Fibroblast of lung (primary cell): ENCODE data around the gene BEND7. TPM values are rescaled to one million over a fixed set of nuclear protein-coding genes. Genes with fewer than 3 reads are reported as not detected.

Source experiments
- DNase-seq, 2 donors: peaks; one replicate each; pipeline versions ENCODE4 v3.0.0 to v3.0.0-alpha.2; 2010; ENCODE audit warnings: low read depth in 2 of 2
- H2AFZ ChIP-seq: 2 replicates; pipeline ENCODE4 v1.5.1; 2012; ENCODE audit warnings: low read length, control low read depth, inconsistent platforms
- H3K27ac ChIP-seq: 2 replicates; pipeline ENCODE4 v1.5.1; 2011; ENCODE audit warnings: low read length, control low read depth; ENCODE audit not compliant: insufficient read depth
- H3K27me3 ChIP-seq: 2 replicates; pipeline ENCODE4 v1.5.1; 2011; ENCODE audit warnings: mild to moderate bottlenecking, low read length; ENCODE audit not compliant: control insufficient read depth, insufficient read depth
- H3K36me3 ChIP-seq: 2 replicates; pipeline ENCODE4 v1.5.1; 2011; ENCODE audit warnings: low read length; ENCODE audit not compliant: control insufficient read depth, insufficient read depth
- H3K4me1 ChIP-seq: 2 replicates; pipeline ENCODE4 v1.5.1; 2011; ENCODE audit warnings: low read length; ENCODE audit not compliant: control insufficient read depth, insufficient read depth; ENCODE audit errors: extremely low read depth
- H3K4me2 ChIP-seq: 2 replicates; pipeline ENCODE4 v1.5.1; 2011; ENCODE audit warnings: low read length, control low read depth; ENCODE audit not compliant: insufficient read depth; ENCODE audit errors: extremely low read depth
- H3K4me3 ChIP-seq, 4 experiments: fragments of 200-600 bp in 1 of 4; sonication (generic) in 1 of 4; replicated peaks in 1 of 4; 2 replicates each; pipeline ENCODE4 v1.5.1; 2011 to 2016; ENCODE audit warnings: low read length in 4 of 4, low read depth in 3 of 4, mild to moderate bottlenecking in 3 of 4, control low read depth in 2 of 4, inconsistent platforms in 1 of 4, mixed read lengths in 1 of 4; ENCODE audit not compliant: insufficient read depth in 1 of 4; ENCODE audit errors: control extremely low read depth in 1 of 4
- H3K79me2 ChIP-seq: 2 replicates; pipeline ENCODE4 v1.5.1; 2012; ENCODE audit warnings: mild to moderate bottlenecking, low read length, inconsistent platforms; ENCODE audit not compliant: control insufficient read depth, insufficient read depth
- H3K9ac ChIP-seq: 2 replicates; pipeline ENCODE4 v1.5.1; 2011; ENCODE audit warnings: mild to moderate bottlenecking, low read length, control low read depth; ENCODE audit not compliant: insufficient read depth
- H3K9me3 ChIP-seq: 2 replicates; pipeline ENCODE4 v1.5.1; 2012; ENCODE audit warnings: low read depth, low read length; ENCODE audit not compliant: control insufficient read depth, insufficient read depth
- H4K20me1 ChIP-seq: 2 replicates; pipeline ENCODE4 v1.5.1; 2011; ENCODE audit warnings: low read length; ENCODE audit not compliant: control insufficient read depth, insufficient read depth; ENCODE audit errors: extremely low read depth
- CTCF ChIP-seq, 2 donors: IDR thresholded peaks in 1 of 2; conservative IDR thresholded peaks in 1 of 2; 1 replicate in 1 of 2; 2 replicates in 1 of 2; pipeline ENCODE4 v1.5.1; 2011 to 2012; ENCODE audit warnings: low read length in 2 of 2, control low read depth in 1 of 2, inconsistent platforms in 1 of 2, low read depth in 1 of 2, mild to moderate bottlenecking in 1 of 2
- EZH2 ChIP-seq: IDR thresholded peaks from 2 replicates; pipeline ENCODE4 v1.5.1; 2012; ENCODE audit warnings: low read length, control low read depth, mild to moderate bottlenecking; ENCODE audit errors: missing control alignments
- polyA plus RNA-seq, 2 donors: library from polyadenylated mRNA; depleted of rRNA in 1 of 2; stranded (reverse) in 1 of 2; unstranded in 1 of 2; fragments of >200 nt; gene quantifications; 2 replicates each; pipeline ENCODE4 v1.2.1, GENCODE V29; 2011 to 2012; ENCODE audit warnings: missing spikeins in 1 of 2
- total RNA-seq: library from RNA; depleted of rRNA; stranded (reverse); fragments of >200 nt; gene quantifications from 2 replicates; pipeline ENCODE4 v1.2.1, GENCODE V29; 2014

BEND7 gene
- total and polyA plus RNA-seq, 2 donors (not counting 1 experiment from before 2014, with no cell fraction given): 6.2 to 10.6 TPM

GRCh38 chr10:13399752-13400151, 129.1 kb downstream of the BEND7 start:
- H4K20me1 ChIP-seq: no peaks in the 10 kb centered on the region
- no peak for TF ChIP-seq EZH2
- no peak for TF ChIP-seq CTCF (conservative IDR thresholded peaks at IDR 0.05 in 1 of 2, IDR thresholded peaks at IDR 0.05 in 1 of 2; ENCODE audit: low read depth in 1 of 2, low read length in 2 of 2)
- no peak for DNase-seq
- H3K36me3 ChIP-seq: no peaks in the 10 kb centered on the region
- H3K4me2 ChIP-seq: no peak overlapping the region
- H3K27me3 ChIP-seq: peaks cover 2% of the 10 kb centered on the region
- H3K27ac ChIP-seq: no peak overlapping the region
- H3K4me1 ChIP-seq: no peaks in the 10 kb centered on the region
- no peaks in the 10 kb centered on the region for H3K79me2 ChIP-seq
- H3K4me3 ChIP-seq: no peak overlapping the region
- H3K9ac ChIP-seq: no peak overlapping the region
- H3K9me3 ChIP-seq: no peaks in the 10 kb centered on the region
- no peak overlapping the region for H2AFZ ChIP-seq

GRCh38 chr10:13399236-13399635, 129.6 kb downstream of the BEND7 start:
- Histone ChIP-seq H3K79me2 (no peaks in the 10 kb centered on the region), H3K36me3 (no peaks in the 10 kb centered on the region), H3K4me3 (no peak overlapping the region)

GRCh38 chr10:13397052-13397451, 131.8 kb downstream of the BEND7 start:
- Histone ChIP-seq H3K9ac (no peak overlapping the region), H3K36me3 (no peaks in the 10 kb centered on the region), H2AFZ (no peak overlapping the region), H3K27ac (no peak overlapping the region), H3K4me1 (no peaks in the 10 kb centered on the region), H3K79me2 (no peaks in the 10 kb centered on the region), H3K9me3 (no peaks in the 10 kb centered on the region), H4K20me1 (no peaks in the 10 kb centered on the region), H3K4me2 (no peak overlapping the region), H3K27me3 (peaks cover 2% of the 10 kb centered on the region), H3K4me3 (no peak overlapping the region)
- no peak for DNase-seq
- TF ChIP-seq CTCF (conservative IDR thresholded peaks at IDR 0.05 in 1 of 2, IDR thresholded peaks at IDR 0.05 in 1 of 2; ENCODE audit: low read depth in 1 of 2, low read length in 2 of 2) (no peak), EZH2 (no peak)

More at GRCh38 chr10:13399236-13399635, 129.6 kb downstream of the BEND7 start:
- H3K27ac ChIP-seq: no peak overlapping the region
- peaks cover 2% of the 10 kb centered on the region for H3K27me3 ChIP-seq
- no peaks in the 10 kb centered on the region for H3K9me3 ChIP-seq
- H3K4me1 ChIP-seq: no peaks in the 10 kb centered on the region
- no peak overlapping the region for H2AFZ ChIP-seq
- no peak for DNase-seq
- H4K20me1 ChIP-seq: no peaks in the 10 kb centered on the region
- no peak overlapping the region for H3K9ac ChIP-seq
- TF ChIP-seq EZH2: no peak
- TF ChIP-seq CTCF (conservative IDR thresholded peaks at IDR 0.05 in 1 of 2, IDR thresholded peaks at IDR 0.05 in 1 of 2; ENCODE audit: low read depth in 1 of 2, low read length in 2 of 2): no peak
- H3K4me2 ChIP-seq: no peak overlapping the region
